GM21367 (cell line): ENCODE data around the gene ESYT1.

Experiments used
- ATAC-seq: cut with Tn5 transposase; IDR thresholded peaks from one replicate; pipeline ENCODE4 v1.9.1; 2021; ENCODE audit not compliant: unreplicated experiment

Gene ESYT1, protein sequence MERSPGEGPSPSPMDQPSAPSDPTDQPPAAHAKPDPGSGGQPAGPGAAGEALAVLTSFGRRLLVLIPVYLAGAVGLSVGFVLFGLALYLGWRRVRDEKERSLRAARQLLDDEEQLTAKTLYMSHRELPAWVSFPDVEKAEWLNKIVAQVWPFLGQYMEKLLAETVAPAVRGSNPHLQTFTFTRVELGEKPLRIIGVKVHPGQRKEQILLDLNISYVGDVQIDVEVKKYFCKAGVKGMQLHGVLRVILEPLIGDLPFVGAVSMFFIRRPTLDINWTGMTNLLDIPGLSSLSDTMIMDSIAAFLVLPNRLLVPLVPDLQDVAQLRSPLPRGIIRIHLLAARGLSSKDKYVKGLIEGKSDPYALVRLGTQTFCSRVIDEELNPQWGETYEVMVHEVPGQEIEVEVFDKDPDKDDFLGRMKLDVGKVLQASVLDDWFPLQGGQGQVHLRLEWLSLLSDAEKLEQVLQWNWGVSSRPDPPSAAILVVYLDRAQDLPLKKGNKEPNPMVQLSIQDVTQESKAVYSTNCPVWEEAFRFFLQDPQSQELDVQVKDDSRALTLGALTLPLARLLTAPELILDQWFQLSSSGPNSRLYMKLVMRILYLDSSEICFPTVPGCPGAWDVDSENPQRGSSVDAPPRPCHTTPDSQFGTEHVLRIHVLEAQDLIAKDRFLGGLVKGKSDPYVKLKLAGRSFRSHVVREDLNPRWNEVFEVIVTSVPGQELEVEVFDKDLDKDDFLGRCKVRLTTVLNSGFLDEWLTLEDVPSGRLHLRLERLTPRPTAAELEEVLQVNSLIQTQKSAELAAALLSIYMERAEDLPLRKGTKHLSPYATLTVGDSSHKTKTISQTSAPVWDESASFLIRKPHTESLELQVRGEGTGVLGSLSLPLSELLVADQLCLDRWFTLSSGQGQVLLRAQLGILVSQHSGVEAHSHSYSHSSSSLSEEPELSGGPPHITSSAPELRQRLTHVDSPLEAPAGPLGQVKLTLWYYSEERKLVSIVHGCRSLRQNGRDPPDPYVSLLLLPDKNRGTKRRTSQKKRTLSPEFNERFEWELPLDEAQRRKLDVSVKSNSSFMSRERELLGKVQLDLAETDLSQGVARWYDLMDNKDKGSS

DNA sequence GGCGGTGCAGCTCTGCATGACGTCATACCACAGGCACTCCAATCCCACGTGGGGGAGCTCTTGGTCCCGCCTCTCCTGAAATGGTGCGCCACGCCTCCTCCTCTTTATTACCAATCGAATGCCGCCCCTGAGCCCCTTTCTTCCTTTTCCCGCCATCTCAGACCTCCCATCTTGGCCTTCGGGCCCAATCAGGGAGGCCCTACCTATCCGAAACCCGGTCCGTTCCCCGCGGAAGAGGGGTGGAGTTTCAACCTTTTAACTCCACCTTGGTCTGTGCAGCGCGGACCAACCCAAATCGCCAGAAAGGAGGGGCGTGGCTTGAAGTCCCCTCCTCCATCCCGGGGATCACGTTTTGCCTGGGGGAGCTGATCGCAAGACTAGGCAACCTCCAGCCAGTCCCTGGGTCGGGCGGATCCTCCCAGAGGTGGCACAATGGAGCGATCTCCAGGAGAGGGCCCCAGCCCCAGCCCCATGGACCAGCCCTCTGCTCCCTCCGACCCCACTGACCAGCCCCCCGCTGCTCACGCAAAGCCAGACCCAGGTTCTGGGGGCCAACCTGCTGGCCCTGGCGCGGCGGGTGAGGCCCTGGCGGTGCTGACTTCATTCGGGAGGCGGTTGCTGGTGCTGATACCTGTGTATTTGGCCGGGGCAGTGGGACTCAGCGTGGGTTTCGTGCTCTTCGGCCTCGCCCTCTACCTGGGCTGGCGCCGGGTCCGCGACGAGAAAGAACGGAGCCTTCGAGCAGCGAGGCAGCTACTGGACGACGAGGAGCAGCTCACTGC lies at the start of gene ESYT1:
Gene ESYT1, plus strand, starts transcription at position 380 of the 782 bp plus-strand sequence. Its CDS starts 53 bp downstream, at position 433.
- peak; percentile 84 for ATAC-seq

- no peak for ATAC-seq
Measured at GRCh38 chr12:56078427-56078826, 49.6 kb upstream of the ESYT1 start.

- ATAC-seq, result no peak
Measured at GRCh38 chr12:56078931-56079722, 48.9 kb upstream of the ESYT1 start.

DNA sequence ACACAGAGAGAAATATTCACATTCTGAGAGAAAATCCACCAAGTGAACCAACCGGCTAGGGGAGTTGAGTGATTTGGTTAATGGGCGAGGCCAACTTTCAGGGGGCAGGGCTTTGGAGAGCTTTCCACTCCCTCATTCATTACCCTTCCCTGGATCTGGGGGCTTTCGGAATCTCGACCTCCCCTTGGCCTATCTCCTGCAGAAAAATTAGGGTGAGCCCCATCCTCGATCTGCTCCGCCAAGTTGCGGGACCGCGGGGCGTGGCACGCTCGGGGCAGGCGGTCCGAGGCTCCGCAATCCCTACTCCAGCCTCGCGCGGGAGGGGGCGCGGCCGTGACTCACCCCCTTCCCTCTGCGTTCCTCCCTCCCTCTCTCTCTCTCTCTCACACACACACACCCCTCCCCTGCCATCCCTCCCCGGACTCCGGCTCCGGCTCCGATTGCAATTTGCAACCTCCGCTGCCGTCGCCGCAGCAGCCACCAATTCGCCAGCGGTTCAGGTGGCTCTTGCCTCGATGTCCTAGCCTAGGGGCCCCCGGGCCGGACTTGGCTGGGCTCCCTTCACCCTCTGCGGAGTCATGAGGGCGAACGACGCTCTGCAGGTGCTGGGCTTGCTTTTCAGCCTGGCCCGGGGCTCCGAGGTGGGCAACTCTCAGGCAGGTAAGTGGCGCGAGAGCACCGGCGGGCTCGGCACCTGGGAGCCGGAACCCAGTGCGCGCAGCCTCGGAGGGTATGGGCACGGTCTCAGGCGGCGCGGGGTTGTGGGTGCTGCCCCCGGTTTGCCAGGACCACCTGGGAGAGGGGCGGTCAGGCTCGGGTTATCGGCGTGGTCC lies 48.1 kb upstream of the ESYT1 start, which contains the start of gene ERBB3:
Gene ERBB3, plus strand, starts transcription at position 443 of the 833 bp plus-strand sequence. Its CDS starts 136 bp downstream, at position 579.
- ATAC-seq, result no peak

DNA sequence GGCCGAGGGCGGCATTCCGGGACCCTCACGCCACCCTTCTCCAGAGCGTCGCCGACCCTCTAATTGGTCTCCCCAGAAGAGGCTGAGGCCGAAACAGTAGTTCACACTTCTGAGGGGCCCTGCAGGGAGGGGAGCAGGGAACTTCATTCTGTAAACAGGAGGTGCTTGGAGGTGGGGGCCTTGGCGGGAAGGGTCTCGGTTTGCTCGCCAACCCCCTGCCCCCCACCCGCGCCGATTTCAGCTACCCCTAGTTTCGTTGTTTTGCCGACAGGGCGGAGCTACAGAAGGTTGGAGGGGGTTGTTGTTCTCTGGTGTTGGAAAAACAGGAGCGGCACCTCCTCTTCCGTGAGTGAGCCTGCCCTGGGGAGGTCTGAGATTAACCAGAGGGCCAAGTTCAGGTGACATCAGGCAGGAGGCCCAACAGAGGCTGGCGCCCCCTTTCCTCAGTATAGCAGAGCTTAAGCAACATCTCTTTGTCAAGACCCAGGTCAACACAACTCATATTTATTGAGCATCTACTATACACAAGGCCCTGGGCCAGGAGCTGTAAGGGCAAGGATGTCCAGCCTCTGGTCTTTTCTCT lies 47.4 kb upstream of the ESYT1 start:
- ATAC-seq, result no peak

DNA sequence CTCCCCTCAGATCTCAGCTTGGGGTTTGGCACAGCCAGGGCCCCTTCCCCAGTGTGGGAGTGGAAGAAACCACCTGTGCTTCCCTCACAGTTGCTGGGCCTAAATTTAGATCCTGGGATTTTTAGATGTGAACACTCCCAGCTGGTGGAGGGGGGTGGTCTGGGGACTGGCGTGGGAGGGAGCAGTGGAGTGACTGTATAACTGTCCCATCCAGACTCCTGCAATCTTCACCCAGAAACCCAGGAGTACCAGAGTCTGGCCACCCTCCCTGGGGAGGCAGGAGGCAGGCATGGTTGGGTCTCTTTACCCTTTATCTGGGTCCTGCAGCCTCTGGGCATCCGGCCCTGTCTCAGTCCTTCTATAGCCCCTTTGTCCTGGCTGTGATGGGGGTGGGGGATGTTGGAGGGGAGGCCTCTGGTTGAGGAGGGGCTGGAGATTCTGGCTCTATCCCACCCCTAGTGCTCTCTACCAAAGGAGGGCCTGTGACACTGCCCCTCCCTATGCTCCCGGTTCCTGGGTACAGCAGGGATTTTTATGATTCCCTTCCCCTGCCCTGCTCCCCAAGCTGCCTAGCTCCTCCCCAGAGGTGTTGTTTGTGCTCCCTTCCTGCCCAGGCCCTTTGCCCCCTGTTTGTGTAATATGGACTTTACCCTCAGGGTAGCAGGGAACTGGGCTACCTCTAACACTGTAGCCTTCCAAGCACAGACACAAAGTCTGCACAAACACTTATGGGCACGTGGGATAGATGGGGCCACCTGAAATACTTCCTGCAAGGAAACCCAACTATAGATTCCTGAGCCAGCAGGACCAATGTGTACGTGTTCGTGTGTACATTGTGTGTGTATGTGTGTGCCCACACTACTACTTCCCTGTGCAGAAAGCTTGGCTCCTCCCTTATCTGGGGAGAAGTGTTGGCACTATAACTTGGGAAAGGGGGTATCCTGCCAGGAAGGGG lies 46.4 kb upstream of the ESYT1 start:
- ATAC-seq, result no peak

DNA sequence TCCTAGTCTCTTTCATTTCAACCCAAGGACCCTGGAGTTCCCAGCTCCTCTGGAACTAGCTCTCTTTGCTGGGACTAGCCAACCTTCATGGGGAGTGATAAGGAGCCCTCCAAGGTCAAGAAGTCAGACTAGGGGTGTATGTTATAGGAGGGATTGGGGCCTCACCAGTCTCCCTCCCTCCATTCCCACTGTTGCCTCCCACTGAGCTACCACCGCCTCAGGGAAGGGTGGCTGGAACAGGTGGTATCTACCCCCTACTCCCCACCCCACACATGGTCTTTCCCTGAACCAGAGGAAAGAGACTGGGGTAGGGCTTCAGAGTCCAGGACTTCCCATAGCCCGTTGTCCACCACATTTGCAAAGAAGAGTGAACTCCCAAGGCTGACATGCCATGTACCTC lies 45.7 kb upstream of the ESYT1 start:
- no peak for ATAC-seq

GRCh38 chr12:56082967-56083366 lies 45.1 kb upstream of the ESYT1 start:
- ATAC-seq, result no peak

DNA sequence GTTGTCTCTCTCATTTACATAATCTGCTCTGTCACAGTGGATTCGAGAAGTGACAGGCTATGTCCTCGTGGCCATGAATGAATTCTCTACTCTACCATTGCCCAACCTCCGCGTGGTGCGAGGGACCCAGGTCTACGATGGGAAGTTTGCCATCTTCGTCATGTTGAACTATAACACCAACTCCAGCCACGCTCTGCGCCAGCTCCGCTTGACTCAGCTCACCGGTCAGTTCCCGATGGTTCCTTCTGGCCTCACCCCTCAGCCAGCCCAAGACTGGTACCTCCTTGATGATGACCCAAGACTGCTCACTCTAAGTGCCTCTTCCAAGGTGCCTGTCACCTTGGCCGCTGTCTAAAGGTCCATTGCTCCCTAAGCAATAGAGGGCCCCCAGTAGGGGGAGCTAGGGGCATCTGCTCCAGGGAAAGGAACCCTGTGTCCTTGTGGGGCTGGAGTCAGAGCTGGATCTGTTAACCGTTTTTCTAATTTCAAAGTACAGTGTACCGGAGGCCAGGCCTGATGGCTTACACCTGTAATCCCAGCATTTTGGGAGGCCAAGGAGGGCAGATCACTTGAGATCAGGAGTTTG lies 43.0 kb upstream of the ESYT1 start:
- ATAC-seq, result no peak

- ATAC-seq, result no peak
Measured at GRCh38 chr12:56086096-56086495, 42.0 kb upstream of the ESYT1 start.

- no peak for ATAC-seq
Measured at GRCh38 chr12:56086608-56087007, 41.5 kb upstream of the ESYT1 start.

DNA sequence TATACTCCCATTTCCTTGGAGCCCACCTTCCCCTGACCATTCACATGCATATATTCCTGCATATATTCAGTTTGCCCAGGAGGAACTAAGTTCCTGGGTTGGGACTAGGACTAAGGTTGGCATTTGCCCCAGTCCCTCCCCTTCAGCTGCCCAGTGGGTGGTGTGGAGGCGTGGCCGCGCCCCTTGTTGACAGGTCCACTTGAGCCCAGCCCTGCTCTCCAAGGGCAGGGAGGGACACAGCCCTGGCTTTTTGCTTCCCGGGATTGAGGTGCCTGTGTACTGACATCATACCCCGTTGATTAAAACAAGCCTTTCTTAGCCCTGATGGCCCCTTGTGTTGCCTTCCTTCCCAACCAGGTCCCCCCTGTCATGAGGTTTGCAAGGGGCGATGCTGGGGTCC lies 40.8 kb upstream of the ESYT1 start:
- ATAC-seq, result no peak

DNA sequence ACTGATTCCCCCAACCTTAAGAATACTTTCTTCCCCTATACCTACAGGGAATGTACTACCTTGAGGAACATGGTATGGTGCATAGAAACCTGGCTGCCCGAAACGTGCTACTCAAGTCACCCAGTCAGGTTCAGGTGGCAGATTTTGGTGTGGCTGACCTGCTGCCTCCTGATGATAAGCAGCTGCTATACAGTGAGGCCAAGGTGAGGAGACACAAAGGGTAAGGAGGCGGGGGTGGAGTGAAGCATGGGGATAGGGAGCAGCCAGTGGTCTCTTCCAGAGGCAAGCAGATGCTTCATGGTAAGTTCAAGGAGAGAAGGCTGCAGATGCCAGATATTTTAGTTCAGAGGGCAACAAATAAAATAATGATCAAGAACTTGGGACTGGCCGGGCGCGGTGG lies 30.3 kb upstream of the ESYT1 start:
- ATAC-seq, result no peak

DNA sequence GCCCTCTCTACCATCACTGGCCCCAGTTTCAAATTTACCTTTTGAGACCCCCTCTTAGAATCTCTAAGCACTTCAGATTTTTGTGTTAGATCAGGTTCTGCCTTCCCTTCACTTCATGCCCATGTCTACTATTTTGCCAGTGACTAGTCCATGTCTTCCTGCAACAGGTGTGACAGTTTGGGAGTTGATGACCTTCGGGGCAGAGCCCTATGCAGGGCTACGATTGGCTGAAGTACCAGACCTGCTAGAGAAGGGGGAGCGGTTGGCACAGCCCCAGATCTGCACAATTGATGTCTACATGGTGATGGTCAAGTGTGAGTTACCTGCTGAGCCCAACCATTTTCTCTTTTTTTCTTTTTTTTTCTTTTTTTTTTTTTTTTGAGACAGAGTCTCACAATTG lies 29.5 kb upstream of the ESYT1 start:
- ATAC-seq, result no peak

DNA sequence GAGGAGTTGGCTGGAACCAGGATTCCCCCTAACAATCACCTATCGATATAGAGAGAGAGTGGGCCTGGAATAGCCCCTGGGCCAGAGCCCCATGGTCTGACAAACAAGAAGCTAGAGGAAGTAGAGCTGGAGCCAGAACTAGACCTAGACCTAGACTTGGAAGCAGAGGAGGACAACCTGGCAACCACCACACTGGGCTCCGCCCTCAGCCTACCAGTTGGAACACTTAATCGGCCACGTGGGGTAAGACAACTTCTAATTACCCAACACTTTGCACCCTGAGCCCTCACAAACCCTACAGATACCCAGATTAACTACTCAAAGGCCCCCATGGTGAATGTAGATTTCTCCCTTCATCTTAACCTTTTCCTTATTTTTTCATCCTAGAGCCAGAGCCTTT lies 28.3 kb upstream of the ESYT1 start:
- ATAC-seq, result no peak

GRCh38 chr12:56101045-56101444 lies 27.0 kb upstream of the ESYT1 start:
- ATAC-seq, result no peak

GRCh38 chr12:56102683-56103065 lies 25.4 kb upstream of the ESYT1 start:
- ATAC-seq, result no peak
